ENCODE results near the gene ATG5. TPM values are rescaled to one million over a fixed set of nuclear protein-coding genes. Genes with fewer than 3 reads are reported as not detected.

ATG5 gene
- total RNA-seq, 2 donors from 2014 or later: 21.1 to 26.5 TPM

DNA sequence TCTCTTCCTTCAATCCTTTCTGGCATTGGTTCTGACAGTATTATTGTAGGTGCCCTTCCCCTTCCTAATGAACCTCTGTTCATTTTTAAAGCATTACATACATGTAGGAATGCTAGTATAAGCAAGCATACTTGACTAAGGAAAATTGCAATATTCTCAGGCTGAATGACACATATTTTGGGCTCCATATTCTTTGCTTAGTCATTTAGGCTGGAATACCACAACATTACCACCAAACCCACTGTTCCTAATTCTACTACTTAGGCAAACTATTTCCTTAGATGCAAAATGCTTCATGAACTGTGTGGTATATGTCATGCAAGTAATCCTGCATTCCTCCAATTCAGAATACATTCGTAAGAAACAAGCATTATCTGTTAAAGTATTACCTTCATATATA, 125.6 kb downstream of the ATG5 start:
- TF ChIP-seq POLR2A (IDR thresholded peaks at IDR 0.05) (no peak), CTCF (IDR thresholded peaks at IDR 0.05) (no peak)
- DNase-seq (no peak), ATAC-seq (no peak)
- Histone ChIP-seq H3K9me3 (no peaks in the 10 kb centered on the region), H3K27me3 (no peaks in the 10 kb centered on the region), H3K36me3 (replicated peaks in 1 of 2; ENCODE audit: insufficient read depth in 1 of 2, low read depth in 2 of 2) (peaks cover 0 to 2% of the 10 kb centered on the region in 2 donors), H3K27ac (no peak overlapping the region), H3K4me1 (no peaks in the 10 kb centered on the region), H3K4me3 (no peak overlapping the region)
- 97 to 100% methylated on average over 1 of the region's 1 CpG for WGBS, 2 donors
- intact Hi-C loops (cut with DNase I): no loop called here

GRCh38 chr6:106199331-106199730, 126.2 kb downstream of the ATG5 start:
- Histone ChIP-seq H3K9me3 (no peaks in the 10 kb centered on the region), H3K4me3 (no peak overlapping the region), H3K36me3 (replicated peaks in 1 of 2; ENCODE audit: insufficient read depth in 1 of 2, low read depth in 2 of 2) (peaks cover 0 to 2% of the 10 kb centered on the region in 2 donors), H3K4me1 (no peaks in the 10 kb centered on the region), H3K27me3 (no peaks in the 10 kb centered on the region), H3K27ac (no peak overlapping the region)
- ATAC-seq: no peak
- TF ChIP-seq POLR2A (IDR thresholded peaks at IDR 0.05) (no peak), CTCF (IDR thresholded peaks at IDR 0.05) (no peak)
- WGBS, 2 donors: 81 to 94% methylated on average over 1 of the region's 1 CpG
- intact Hi-C loops (cut with DNase I): no loop called here
- no peak for DNase-seq

GRCh38 chr6:106197441-106197840, 128.1 kb downstream of the ATG5 start:
- Histone ChIP-seq H3K9me3 (no peaks in the 10 kb centered on the region), H3K4me3 (no peak overlapping the region), H3K27me3 (no peaks in the 10 kb centered on the region), H3K4me1 (no peaks in the 10 kb centered on the region), H3K27ac (no peak overlapping the region), H3K36me3 (replicated peaks in 1 of 2; ENCODE audit: insufficient read depth in 1 of 2, low read depth in 2 of 2) (peaks cover 0 to 2% of the 10 kb centered on the region in 2 donors)
- intact Hi-C loops (cut with DNase I): no loop called here
- WGBS, 2 donors: 86 to 94% methylated on average over 4 of the region's 4 CpGs
- DNase-seq: no peak
- TF ChIP-seq CTCF (IDR thresholded peaks at IDR 0.05) (no peak), POLR2A (IDR thresholded peaks at IDR 0.05) (no peak)
- no peak for ATAC-seq

DNA sequence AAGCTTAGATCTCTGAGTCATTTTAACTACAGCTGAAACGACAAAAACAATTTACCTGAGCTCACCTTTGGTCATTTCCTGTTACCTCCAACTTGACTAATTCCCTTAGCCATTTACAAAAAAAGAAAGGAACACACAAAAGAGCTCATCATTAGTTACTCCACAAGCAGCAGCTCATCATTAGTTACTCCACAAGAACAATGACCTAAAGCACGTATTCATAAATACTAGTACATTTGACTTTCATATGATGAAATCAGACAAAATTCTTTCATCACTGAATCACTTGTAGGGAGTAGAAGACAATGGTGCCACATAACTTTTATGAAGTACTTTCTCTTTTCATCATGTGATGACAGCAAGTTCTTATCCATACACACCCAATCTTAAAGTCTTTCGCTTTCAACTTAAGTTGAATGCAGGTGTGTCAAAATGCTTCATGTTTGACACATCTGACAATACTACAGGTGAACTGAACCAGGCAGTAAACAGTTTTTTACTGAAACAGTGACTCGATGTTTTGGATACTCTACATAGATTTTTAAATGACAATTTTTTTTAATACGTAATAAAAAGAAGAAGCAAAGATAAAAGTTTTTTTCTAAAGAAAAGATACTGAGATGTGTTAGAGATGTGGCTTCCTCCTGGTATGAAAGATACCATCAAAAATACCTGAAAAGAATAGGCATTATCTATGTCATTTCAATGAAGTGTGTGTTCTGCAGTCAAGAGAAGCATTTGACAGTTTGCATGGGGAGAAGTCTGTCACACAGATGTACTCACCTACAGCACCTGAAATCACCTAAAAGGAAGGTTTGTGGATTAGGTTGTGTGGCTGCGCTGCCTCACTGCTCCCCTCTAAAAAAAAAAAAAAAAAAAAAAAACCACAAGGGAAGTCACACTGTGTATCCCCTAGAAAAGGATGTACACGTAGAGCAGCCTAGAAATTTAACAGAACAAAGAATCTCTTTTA, 130.3 kb downstream of the ATG5 start:
- Histone ChIP-seq H3K4me3 (no peak overlapping the region), H3K27me3 (no peaks in the 10 kb centered on the region), H3K4me1 (no peaks in the 10 kb centered on the region), H3K27ac (no peak overlapping the region), H3K36me3 (replicated peaks in 1 of 2; ENCODE audit: insufficient read depth in 1 of 2, low read depth in 2 of 2) (peaks cover 0 to 2% of the 10 kb centered on the region in 2 donors), H3K9me3 (no peaks in the 10 kb centered on the region)
- no peak for DNase-seq
- no peak for TF ChIP-seq POLR2A (IDR thresholded peaks at IDR 0.05)
- TF ChIP-seq CTCF (IDR thresholded peaks at IDR 0.05): no peak
- ATAC-seq: no peak
- WGBS, 2 donors: 83 to 92% methylated on average over 7 of the region's 7 CpGs
- intact Hi-C loops (cut with DNase I): no loop called here
